ENCODE data around the gene DNAJC25. TPM values are rescaled to one million over a fixed set of nuclear protein-coding genes. Genes with fewer than 3 reads are reported as not detected.

Gene DNAJC25
- total RNA-seq, 1 experiment from 2014 or later = 6.1 TPM

- TF ChIP-seq CTCF (conservative IDR thresholded peaks at IDR 0.05; ENCODE audit: low read depth, low read length) (no peak), EZH2 (IDR thresholded peaks at IDR 0.05; ENCODE audit: borderline replicate concordance, low read depth, low read length, poor library complexity, severe bottlenecking) (no peak)
- POLR2A ChIA-PET (ENCODE audit: low non-redundant PET) = no interaction called here
- Histone ChIP-seq H3K27ac (ENCODE audit: low read depth, low read length, poor library complexity, severe bottlenecking) (peak within 1 kb of the TSS; percentile 53), H3K4me1 (ENCODE audit: insufficient read depth, low read length, poor library complexity, severe bottlenecking) (no peaks in the 10 kb centered on the region), H3K4me3 (ENCODE audit: low read depth, low read length, poor library complexity, severe bottlenecking) (peak within 1 kb of the TSS; percentile 66), H3K9me3 (ENCODE audit: low read depth, low read length, poor library complexity, severe bottlenecking) (no peaks in the 10 kb centered on the region), H3K27me3 (replicated peaks; ENCODE audit: insufficient read depth, low read depth, low read length, poor library complexity) (no peaks in the 10 kb centered on the region), H3K36me3 (ENCODE audit: insufficient read depth, low read length, poor library complexity, severe bottlenecking) (no peaks in the 10 kb centered on the region)
- CTCF ChIA-PET = interaction anchor here (0.6 kb wide), 1 partner anchor 75 kb away, joined by 4 read pairs; no protein-coding TSS in a partner anchor
- peak; percentile 90 for DNase-seq (ENCODE audit: low spot score)
- intact Hi-C loops (cut with micrococcal nuclease; ENCODE audit: unreplicated experiment) = loop anchor here (2.0 to 10.0 kb wide), 4 partner anchors 31 to 475 kb away; partner anchors contain the start of gene DNAJC25
- BruUV-seq (replicated peaks) = no TSS peak
Measured at GRCh38 chr9:111599092-111599954, 31.8 kb upstream of the DNAJC25 start, which contains the start of gene PTGR1. TSS of gene PTGR1 (minus strand) at chr9:111599647. CDS start at chr9:111597422, 2,225 bp downstream.

GRCh38 chr9:111599955-111600343, 31.2 kb upstream of the DNAJC25 start:
- BruUV-seq (replicated peaks) = no TSS peak
- H3K27ac ChIP-seq (ENCODE audit: low read depth, low read length, poor library complexity, severe bottlenecking) = no peak overlapping the region
- no peaks in the 10 kb centered on the region for H3K36me3 ChIP-seq (ENCODE audit: insufficient read depth, low read length, poor library complexity, severe bottlenecking)
- TF ChIP-seq CTCF (conservative IDR thresholded peaks at IDR 0.05; ENCODE audit: low read depth, low read length) (no peak), EZH2 (IDR thresholded peaks at IDR 0.05; ENCODE audit: borderline replicate concordance, low read depth, low read length, poor library complexity, severe bottlenecking) (no peak)
- H3K4me3 ChIP-seq (ENCODE audit: low read depth, low read length, poor library complexity, severe bottlenecking) = peak overlapping the region; percentile 66
- intact Hi-C loops (cut with micrococcal nuclease; ENCODE audit: unreplicated experiment) = loop anchor here (2.0 to 10.0 kb wide), 4 partner anchors 31 to 475 kb away; partner anchors contain the start of gene DNAJC25
- no peaks in the 10 kb centered on the region for H3K27me3 ChIP-seq (replicated peaks; ENCODE audit: insufficient read depth, low read depth, low read length, poor library complexity)
- H3K4me1 ChIP-seq (ENCODE audit: insufficient read depth, low read length, poor library complexity, severe bottlenecking) = no peaks in the 10 kb centered on the region
- no peaks in the 10 kb centered on the region for H3K9me3 ChIP-seq (ENCODE audit: low read depth, low read length, poor library complexity, severe bottlenecking)
- no peak for DNase-seq (ENCODE audit: low spot score)
- CTCF ChIA-PET = interaction anchor here (0.6 kb wide), 1 partner anchor 564 kb away, joined by 4 read pairs; no protein-coding TSS in a partner anchor
- POLR2A ChIA-PET (ENCODE audit: low non-redundant PET) = no interaction called here

- H3K27ac ChIP-seq (ENCODE audit: low read depth, low read length, poor library complexity, severe bottlenecking) = no peak overlapping the region
- H3K27me3 ChIP-seq (replicated peaks; ENCODE audit: insufficient read depth, low read depth, low read length, poor library complexity) = no peaks in the 10 kb centered on the region
- TF ChIP-seq CTCF (conservative IDR thresholded peaks at IDR 0.05; ENCODE audit: low read depth, low read length) (no peak), EZH2 (IDR thresholded peaks at IDR 0.05; ENCODE audit: borderline replicate concordance, low read depth, low read length, poor library complexity, severe bottlenecking) (no peak)
- intact Hi-C loops (cut with micrococcal nuclease; ENCODE audit: unreplicated experiment) = no loop called here
- no TSS peak for BruUV-seq (replicated peaks)
- CTCF ChIA-PET = no interaction called here
- no peaks in the 10 kb centered on the region for H3K4me1 ChIP-seq (ENCODE audit: insufficient read depth, low read length, poor library complexity, severe bottlenecking)
- no peaks in the 10 kb centered on the region for H3K36me3 ChIP-seq (ENCODE audit: insufficient read depth, low read length, poor library complexity, severe bottlenecking)
- no peak for DNase-seq (ENCODE audit: low spot score)
- H3K9me3 ChIP-seq (ENCODE audit: low read depth, low read length, poor library complexity, severe bottlenecking) = no peaks in the 10 kb centered on the region
- POLR2A ChIA-PET (ENCODE audit: low non-redundant PET) = no interaction called here
- no peak overlapping the region for H3K4me3 ChIP-seq (ENCODE audit: low read depth, low read length, poor library complexity, severe bottlenecking)
Measured at GRCh38 chr9:111601237-111602018, 29.7 kb upstream of the DNAJC25 start.

All from A673 (cell line).